Left forelimb (tissue), 1 donor: Measurements from ENCODE around the gene MORN3.
"Not testable (repeated sequence)": the region's sequence is repeated elsewhere in the genome, so short reads cannot be mapped to it uniquely, and the experiment has no call there.

ENCODE experiments used
- DNase-seq: peaks from one replicate; pipeline ENCODE4 v3.0.0-alpha.2; 2018; ENCODE audit warnings: low spot score

The MORN3 gene

DNA sequence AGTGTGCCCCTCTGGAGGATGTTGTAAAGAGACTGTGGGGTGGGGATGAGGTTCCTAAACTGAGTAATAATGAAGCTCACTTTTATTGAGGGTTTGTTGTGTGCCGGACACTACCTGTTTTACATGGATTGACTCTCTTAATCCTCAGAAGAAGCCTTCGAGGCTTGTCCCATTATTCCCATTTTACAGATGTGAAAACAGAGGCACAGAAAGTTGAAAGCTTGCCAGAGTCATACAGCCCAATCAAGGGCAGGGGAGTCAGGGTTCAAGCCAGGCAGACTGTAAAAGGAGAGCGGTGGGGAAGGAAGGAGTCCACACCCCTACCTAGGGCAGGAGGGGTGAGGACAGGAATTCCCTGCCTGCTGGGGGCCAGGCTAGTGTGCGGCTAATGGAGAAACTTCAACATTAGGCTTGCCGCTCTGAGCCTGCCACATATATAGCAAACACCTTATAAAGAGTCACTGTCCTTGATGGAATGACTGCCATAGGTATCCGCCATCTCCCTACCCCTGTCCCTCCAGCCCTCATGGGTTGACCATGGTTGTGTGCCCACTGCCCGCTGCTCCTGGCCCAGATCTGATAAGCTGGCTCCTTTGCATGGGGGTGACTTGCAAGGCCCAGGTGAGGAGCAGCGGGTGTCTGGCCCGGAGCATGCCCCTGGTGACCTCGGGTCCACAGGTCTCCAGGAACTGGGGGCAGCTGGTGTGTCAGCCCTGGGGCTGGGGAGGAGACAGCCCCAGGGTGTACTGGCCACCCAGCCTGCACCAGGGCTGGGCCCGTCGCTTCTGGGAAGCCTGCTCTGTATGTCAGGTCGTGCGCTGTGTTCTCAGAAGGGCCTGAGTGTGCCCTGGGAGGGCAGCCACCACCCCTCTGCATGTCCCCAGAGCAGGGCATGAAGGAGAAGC is 30.9 kb downstream of the MORN3 start:
- DNase-seq = no peak

DNA sequence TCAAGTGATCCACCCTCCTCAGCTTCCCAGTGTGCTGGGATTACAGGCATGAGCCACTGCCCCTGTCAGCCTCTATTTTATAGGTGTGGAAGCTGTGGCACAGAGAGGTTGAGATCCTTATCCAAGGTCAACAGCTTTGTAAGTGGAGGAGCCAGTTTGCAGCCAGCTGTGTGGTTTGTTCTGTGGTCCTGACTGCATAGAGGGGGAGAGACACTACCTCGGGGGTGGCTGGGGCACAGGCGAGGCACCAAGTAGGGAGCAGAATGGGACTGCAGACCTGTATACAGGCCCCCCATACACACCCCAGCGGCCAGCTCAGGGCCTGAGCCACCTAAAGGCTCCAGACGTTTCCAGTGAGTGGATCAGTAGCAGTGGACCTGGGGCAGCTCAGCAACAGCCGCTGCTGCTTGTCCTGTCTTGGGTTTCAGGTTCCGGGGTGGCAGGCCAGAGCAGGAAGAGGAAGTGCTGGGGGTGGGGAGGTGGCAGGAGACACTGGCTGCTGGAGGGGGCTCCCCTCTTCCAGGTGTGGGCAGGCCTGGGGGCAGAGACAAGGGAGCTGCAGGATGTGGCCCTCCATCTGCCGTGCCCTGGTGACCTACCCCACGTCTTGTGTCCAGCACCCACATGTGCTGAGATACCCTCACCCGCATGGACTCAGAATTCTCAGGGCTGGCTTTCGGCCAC is 32.1 kb downstream of the MORN3 start:
- no peak for DNase-seq

DNA sequence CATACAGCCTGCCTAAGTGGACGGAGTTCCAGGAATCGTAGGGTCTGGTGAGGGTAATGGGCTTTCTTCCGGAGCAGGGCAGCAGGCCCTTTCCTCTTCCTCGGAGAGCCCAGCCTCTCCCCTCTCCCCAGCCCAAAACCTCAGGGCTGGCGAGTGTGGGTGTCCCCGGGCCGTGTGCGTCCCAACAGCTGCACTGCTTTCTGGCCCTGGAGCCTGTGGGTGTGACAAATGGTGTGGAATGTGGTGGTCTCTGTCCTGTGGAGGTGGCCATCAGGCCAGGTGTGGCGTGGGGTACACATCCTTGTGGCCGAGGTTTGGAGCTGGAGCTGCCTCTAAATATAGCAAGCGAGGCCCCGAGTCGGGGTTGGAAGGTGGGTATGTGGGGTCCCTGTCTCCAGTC is 34.6 kb downstream of the MORN3 start:
- no peak for DNase-seq

DNA sequence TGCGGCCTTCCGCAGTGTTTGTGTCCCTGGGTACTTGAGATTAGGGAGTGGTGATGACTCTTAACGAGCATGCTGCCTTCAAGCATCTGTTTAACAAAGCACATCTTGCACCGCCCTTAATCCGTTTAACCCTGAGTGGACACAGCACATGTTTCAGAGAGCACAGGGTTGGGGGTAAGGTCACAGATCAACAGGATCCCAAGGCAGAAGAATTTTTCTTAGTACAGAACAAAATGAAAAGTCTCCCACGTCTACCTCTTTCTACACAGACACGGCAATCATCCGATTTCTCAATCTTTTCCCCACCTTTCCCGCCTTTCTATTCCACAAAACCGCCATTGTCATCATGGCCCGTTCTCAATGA is 35.6 kb downstream of the MORN3 start:
- DNase-seq = not testable (repeated sequence)

DNA sequence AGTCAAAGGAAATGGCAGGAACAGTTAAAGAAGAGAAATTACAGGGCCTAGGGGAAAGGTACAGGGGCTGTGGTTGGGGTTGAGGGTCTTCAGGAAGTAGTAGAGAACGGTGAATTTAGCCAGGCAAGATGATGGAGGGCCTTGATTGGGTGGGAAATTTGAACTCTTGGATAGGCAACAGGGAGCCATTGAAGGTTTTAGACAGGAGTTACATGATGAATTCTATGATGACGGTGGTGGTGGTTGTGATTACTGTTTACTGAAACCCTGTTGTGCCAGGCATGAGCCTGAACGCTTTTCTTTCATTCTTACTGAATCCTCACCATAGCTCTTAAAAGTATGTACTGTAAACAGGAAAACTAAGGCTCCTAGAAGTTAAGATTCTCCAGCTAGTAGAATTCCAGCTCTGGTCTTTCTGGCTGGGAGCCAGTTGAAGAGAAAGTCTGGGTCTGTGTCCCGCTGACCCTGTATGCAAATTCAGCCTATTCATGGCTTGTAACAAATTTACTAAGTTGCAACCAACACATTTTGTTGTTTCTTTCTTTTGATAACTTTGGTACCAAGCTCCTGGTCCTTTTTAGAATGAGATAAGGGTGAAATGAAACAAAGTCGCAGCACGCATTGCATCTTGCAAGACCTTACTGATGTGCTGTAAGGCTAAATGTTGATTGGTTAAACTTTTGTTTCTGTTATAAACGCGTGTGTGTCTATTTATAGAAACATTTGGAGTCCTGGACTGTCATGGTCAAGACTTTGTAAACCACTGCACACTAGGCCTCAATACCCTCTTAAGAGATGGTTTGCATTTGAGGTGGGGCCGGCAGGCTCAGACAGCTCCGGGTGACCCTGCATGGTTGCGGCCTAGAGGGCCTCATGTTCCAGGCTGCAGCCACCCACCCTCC is 37.1 kb downstream of the MORN3 start:
- no peak for DNase-seq

DNA sequence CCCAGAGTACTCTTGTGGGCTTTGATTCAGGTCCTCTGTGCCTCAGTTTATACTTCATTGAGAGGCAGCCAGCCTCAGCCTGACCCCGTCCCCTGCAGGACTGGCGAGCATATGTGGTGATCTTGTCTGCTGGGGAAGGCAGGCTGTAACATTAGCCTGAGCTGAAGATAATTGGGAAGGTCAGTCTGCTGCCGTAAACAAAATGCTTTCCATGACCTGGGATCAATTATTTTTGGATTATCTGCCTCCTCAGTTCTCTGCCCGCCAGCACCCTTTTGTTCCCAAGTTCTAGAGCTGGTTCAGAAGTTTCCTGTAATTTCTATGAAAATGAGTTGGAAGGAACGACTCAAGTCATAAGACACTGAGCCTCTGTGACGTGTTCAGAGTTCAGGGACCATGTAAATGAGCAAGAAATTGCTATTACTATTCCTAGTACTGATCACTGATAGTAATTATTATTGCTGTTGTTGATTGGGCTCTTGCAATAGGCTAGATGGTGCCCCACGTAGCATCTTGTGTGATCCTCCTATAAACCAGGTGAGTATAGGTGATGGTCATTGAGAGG is 38.6 kb downstream of the MORN3 start:
- no peak for DNase-seq

DNA sequence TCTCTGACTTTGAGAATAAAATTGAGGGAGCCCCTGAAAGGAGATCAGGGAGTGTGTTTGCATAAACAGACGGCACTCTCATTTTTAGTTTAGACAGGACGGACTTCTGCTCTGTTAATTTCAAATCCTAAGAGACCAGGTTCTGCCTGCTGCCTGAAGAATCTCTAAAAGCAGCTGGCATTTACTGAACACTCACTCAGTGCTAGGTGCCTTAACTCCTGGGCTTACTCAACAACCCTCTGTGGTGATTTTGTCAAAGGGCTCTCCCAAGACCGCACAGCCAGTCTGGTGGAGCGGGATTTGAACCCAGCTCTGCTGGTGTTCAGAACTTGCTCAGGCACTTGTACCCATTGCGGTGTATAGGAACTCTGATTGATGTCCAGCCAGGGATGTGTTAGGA is 40.9 kb downstream of the MORN3 start:
- no peak for DNase-seq

DNA sequence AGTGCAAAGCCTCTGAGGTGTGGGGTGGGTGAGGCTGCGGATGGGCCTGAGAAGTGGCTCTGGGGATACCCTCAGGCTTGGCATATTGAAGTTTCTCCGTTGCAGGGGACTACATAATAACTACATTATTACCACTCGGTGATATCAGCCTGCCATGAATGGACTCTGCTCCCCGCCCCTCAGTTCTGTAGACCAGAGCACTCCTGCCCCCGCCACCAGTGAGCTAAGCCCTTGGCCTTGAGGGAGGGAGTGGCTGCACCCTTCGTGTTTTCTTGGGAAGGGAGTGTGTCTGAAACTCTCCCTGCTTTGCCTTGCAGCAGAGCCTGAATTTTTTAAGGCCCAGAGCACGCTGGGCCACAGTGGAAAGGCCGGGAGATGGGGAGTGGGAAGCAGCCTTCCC is 41.4 kb downstream of the MORN3 start:
- no peak for DNase-seq

DNA sequence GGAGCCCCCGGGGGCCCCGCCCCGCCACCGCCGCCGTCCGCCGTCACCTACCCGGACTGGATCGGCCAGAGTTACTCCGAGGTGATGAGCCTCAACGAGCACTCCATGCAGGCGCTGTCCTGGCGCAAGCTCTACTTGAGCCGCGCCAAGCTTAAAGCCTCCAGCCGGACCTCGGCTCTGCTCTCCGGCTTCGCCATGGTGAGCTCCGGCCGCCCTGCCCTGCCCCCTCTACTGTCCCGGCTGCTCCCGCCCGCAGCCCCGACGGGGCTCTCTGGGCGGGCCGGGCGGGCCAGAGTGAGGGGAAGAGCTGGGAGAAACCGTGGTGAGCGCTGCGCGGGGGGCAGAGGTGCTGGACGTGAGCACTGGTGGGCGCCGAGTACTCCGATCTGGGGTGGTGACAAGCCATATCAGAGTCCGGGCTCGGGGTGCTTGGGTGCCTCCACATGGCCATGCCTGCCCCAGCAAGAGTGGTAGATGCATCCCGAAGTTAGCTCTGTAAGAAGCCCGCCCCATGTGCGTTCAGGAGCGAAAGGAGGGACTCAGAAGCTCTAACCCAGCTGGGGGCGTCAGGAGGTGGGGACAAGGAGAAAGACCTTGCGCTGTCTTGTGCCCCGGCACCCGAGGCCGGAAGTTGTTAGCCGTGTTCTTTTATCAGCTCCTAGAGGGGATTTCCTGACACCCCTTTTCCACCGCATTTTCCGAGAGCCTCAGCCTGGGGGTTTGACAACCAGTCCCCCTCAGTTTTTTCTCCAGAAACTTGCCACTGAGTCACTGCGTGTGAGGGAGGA is 42.4 kb downstream of the MORN3 start:
- DNase-seq = peak; percentile 82

DNA sequence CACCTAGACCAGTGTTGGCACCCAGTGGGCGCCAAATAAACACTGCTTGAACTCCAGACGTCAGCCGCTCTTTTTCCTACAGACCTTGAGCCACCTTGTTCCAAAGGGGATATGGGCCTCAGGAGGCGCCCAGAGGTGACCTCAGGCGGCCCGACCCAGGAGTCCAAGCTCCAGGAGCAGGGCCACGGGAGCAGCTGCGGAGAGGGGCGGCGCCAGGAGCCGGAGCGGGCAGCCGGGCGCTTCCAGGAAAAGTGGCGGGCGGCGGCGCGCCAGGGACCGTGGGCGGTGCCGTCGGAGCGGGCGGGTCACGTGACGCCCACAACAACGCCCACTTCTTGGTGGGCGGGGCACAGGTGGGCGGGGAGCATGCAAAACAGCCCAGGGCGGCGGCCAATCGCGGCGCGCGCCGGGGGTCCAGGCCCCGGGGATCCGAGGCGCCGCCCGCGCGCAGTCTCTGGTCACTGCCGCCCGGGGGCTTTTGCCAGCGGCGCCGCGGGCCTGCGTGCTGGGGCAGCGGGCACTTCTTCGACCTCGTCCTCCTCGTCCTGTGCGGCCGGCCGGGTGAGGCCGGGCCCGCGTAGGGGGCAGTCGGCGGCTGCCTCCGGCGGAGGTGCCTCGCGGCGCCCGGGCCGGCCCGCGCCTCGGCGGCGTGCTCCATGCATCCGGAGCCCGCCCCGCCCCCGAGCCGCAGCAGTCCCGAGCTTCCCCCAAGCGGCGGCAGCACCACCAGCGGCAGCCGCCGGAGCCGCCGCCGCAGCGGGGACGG is 43.2 kb downstream of the MORN3 start, which contains the start of gene ORAI1:
TSS of gene ORAI1 (plus strand) at position 444 of the 766 bp plus-strand sequence.
- peak; percentile 98 for DNase-seq

DNA sequence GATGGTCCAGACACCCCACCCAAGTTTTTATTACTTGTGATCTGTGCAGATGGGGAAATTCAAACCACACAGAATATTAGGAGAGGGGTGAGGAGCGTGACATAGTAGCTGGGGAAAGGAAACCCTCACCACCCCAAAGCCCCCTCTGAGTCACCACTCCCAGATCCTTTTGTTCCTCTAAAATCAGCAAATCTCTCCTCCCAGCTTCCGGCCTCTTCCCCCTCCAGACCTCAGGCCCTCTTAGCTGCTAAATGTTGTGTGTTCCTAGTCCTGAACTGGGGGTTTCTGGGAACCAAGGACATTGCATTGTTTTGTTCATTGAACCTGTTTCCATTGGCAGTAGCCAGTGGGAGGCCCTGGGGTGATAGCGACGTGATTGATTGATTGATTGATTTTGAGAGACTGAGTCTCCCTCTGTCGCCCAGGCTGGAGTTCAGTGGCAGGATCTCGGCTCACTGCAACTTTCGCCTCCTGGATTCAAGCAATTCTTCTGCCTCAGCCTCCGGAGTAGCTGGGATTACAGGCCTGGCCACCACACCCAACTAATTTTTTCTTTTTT is 49.0 kb downstream of the MORN3 start:
- no peak for DNase-seq

DNA sequence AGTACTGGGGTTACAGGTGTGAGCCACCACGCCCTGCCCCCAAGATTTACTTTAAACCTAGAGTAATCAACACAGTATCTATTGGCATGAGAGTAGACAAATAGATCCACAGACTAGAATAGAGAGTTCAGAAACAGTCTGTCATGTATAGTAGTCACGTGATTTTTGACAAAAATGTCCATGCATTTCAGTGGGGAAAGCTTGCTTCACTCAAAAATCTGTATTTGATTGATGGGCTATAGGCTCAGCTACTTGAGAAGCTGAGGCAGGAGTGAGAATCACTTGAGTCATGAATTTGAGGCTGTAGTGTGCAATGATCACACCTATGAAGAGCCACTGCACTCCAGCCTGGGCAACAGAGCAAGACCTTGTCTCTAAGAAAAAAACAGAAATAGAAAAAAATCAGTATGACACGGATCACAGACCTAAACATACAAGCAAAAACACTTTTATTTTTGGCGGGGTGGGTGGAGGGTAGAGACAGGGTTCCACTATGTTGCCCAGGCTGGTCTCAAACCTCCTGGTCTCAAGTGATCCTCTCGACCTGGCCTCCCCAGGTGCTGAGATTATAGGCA is 50.7 kb downstream of the MORN3 start:
- no peak for DNase-seq

DNA sequence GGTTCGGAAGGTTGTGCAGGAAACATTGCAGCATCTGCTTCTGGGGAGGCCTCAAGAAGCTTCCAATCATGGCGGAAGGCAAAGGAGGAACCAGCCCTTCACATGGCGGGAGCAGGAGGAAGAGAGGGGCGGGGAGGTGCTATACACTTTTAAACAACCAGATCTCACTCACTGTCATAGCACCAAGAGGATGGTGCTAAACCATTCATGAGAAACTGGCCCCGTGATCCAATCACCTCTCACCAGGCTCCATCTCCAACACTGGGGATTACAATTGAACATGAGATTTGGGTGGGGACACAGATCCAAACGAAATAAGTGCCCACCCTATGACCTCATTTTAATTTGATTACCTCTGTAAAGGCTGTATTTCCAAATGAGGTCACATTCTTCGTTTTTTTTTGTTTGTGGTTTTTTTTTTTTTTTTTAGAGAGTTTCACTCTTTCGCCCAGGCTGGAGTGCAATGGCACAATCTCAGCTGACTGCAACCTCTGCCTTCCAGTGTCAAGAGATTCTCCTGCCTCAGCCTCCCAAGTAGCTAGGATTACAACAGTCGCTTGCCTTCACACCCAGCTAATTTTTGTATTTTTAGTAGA is 54.5 kb downstream of the MORN3 start:
- no peak for DNase-seq

DNA sequence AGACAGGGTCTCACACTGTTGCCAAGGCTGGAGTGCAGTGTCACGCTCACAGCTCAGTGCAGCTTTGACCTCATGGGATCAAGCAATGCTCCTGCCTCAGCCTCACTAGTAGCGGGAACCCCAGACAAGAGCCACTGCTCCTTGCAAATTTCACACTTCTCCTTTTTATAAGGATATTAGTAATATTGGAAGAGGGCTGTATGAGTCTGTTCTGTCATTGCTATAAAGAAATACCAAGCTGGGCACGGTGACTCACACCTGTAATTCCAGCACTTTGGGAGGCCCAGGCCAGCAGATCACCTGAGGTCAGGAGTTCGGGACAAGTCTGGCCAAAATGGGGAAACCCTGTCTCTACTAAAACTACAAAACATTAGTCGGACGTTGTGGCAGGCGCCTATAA is 56.0 kb downstream of the MORN3 start:
- DNase-seq = no peak

DNA sequence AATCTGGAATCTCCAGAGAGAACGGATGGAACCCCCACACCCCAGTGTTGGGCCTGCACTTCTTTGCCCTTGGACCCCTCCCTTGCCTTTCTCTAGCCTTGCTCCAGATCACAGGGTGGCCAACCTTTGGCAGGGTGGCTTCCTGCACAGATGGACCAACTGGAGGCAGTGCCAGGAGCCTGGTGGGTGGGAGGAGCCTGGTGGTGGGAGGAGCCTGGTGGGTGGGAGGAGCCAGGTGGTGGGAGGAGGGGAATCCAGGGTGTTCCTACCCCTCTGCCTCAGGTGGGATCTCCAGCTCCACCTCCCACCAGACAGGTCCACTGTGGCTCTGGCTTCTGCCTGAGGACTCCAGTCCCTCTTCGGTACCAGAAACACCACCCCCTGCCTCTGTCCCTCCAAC is 58.1 kb downstream of the MORN3 start:
- no peak for DNase-seq

DNA sequence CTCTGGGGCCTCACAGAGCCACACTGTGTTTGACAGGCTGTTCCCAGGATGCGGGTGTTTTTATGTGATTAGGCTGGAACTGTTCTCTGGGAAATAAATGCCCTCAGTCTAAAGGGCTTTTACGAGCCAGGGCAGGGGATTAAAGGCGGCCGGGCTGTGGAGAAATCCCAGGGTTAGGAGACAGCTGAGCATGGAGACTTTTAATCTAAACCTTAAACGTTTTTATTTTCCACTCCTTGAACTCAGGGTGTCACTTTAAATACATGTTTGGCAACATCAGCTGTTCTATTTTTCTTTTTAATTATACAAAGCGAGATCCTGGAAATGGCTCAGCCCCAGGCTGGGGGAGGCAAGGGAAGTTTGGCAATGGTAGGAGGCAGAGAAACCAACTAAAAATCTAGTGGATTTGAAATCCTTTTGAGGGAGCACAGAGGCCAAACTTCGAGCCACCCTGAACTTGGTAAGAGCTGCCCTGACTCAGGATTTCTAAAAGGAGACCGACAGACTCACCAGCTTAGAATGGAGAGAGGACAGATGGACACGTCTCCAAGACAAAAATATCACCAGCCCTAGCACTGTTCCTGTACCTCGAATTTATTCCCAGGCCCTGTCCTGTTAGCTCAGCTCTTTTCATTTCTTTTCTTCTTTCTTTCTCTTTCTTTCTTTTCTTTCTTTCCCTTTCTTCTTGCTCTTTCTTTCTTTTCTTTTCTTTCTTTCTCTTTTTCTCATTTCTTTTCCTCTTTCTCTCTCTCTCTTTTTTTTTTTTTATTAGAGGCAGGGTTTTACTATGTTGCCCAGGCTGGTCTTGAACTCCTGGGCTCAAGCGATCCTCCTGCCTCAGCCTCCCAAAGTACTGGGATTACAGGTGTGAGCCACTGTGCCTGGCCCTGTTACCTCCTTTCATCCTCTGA is 59.0 kb downstream of the MORN3 start:
- no peak for DNase-seq

DNA sequence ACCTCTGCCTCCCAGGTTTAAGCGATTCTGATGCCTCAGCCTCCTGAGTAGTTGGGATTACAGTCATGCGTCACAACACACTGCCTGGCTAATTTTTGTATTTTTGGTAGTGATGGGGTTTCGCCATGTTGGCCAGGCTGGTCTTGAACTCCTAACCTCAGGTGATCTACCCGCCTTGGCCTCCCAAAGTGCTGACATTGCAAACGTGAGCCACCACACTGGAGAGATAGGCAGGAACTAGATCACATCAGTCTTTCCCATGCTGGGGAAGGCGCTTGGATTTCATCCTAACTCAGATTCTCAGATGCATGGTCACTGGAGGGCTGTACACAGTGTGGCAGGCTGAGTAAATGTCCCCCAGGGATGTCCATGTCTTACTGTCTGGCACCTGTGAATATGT is 61.2 kb downstream of the MORN3 start:
- DNase-seq = no peak

DNA sequence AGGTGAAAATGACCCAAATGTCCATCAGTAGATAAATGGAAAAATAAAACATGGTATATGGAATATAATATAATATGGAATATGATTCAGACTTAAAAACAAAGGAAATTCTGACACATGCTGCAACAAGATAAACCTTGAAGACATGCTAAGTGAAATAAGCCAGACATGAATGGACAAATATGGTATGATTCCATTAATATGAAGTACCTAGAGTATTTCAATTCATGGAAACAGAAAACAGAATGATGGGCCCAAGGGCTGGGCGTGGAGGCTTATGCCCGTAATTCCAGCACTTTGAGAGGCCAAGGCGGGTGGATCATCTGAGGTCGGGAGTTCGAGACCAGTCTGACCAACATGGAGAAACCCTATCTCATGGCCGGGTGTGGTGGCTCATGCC is 65.9 kb downstream of the MORN3 start:
- no peak for DNase-seq
